GM18505 (cell line): ENCODE results near the gene KANSL1.

Experiments
- ATAC-seq: cut with Tn5 transposase; IDR thresholded peaks from one replicate; pipeline ENCODE4 v1.9.1; 2021; ENCODE audit not compliant: unreplicated experiment
- POLR2A ChIP-seq: IDR thresholded peaks from 4 replicates; pipeline ENCODE4 v1.6.1; 2011; ENCODE audit warnings: borderline replicate concordance; ENCODE audit not compliant: insufficient read depth, insufficient read length; ENCODE audit errors: extremely low read depth

KANSL1 gene

DNA sequence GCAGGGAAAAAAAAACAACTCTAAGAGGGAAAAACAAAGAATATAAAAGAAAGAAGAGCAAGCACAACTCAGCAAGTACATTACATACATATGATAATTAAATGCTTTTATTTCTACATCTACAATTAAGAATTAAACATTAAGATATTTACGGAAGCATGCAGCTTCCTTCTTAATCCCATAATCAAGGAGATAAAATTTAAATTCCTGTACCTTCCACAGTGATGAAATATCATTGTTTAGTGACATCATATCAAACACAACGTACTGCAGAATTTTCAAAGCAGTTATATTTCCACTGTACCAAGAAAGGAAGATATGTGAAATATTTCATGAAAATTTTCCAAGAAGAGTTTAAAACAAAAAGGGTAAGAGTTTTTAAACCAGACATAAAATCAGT lies 26.0 kb downstream of the KANSL1 start:
- ATAC-seq, result no peak

DNA sequence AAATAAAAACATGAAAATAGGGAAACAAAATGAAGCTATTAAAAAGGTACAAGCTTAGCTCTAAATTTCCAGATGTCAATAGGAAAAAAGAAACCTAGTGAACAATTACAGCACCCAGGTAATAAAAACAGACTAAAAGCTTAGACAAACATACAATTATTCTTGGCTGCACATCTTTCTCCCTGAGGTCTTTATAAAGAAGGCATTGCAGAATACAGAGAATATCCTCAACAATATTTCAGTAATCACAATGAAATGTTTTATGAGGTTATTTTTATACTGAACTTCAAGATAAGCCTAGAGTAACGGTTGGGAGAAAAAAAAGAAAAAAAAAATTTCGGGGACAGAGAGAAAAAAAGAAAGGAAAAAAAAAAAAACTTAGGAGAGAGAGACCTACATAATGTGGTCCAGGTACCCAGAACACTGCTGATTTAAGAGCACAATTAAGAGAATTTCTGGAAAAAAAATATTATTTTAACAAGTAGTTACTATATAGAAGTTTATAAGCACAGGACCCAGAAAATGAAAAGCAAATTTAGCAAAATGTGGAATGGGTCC lies 26.5 kb downstream of the KANSL1 start:
- TF ChIP-seq POLR2A, result no peak
- ATAC-seq, result no peak

More for the DNA sequence above, 26.0 kb downstream of the KANSL1 start:
- TF ChIP-seq POLR2A, result no peak

DNA sequence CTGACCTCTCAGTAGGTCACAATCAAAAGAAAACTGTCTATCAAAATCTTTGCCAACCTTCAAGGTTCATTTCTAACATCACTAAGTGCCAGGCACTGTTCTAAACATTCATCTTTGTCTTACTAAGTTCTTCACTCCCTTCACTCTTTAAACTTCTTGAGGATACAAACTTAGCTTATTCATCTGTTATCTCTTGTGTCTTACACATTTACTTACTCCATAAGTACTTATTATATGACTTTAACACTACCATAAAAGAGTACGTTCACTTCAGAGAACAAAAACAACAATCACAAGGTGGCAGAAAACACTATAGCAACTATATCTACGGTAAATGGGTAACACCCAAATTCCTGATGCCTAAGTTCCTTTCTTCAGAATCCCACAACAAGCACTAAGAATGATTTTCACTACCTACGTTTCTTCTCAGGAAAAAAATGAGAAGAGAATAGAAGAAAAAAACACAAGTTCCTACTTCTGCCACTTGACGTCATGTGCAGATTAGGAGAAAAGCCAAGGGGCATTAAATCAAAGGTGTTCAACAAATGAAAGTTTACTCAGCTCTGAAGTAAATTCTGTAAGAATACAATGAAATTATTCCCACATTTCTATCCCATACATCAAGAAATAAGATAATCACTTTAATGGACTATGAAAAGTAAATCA lies 29.2 kb downstream of the KANSL1 start:
- TF ChIP-seq POLR2A, result no peak
- no peak for ATAC-seq

DNA sequence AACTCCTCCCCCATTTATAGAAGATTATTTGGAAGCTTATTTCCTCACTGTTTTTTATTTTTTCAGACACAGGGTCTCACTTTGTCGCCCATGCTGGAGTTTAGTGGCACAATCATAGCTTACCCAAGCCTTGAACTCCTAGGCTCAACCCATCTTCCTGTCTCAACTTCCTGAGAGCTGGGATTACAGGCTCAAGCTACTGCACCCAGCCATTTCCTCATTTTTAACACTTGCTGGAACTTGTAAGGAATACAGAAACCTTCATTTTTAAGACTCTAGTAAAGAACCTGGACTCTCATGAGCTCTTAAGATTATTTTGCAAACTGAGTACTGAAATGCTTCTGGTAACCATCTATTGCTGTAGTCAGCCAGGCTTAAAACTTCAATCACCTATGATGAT lies 29.9 kb downstream of the KANSL1 start:
- ATAC-seq, result no peak
- no peak for TF ChIP-seq POLR2A

DNA sequence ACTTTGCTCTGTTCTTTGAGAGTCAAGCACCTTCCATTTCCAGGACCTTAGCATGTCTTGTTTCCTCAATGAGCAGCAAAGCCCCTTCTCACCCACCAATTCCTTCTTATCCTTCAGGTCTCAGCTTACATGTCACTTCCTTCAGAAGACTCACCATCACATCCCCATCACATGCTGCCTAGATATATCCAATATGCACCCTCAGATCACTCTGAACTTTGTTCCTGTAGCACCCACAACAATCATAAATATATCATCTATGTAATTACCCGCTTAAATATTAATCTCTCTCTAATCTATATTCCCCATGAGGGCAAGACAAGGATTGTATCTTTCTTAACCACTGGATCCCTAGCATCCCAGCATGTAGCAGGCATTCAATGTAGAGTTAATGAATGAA lies 30.4 kb downstream of the KANSL1 start:
- no peak for ATAC-seq
- no peak for TF ChIP-seq POLR2A

DNA sequence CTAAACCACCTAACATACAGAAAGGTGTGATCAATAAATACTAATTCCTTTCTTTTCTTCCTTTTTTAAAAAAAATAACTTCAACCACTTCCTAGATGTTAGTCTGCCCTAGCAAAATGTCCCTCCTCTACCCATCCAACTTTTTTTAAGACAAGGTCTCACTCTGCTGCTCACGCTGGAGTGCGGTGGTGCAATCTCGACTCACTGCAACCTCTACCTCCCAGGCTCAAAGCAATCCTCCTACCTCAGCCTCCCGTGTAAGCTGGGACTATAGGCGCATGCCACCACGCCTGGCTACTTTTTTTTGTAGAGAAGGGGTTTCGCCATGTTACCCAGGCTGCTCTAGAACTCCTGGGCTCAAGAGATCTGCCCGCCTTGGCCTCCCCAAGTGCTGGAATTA lies 33.1 kb downstream of the KANSL1 start:
- TF ChIP-seq POLR2A, result no peak
- no peak for ATAC-seq

DNA sequence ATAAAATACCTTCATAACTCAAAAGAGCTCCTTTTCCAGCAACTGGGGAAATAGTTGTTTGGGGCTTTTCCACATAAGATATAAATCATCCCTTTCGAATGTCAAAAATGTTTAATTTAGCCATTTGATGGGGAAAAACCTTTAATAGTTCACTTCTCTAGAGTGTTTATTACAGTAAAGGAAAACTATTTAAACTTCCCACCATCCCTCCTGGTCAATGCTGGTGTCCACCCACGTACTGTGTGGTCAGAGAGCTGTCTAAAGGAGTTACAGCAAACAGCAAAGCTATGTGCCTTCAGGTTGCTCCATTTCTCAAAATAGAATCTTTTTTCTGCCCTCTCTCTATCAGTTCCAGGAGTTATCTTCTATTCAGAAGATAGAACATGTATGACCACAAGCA lies 33.5 kb downstream of the KANSL1 start:
- no peak for ATAC-seq

DNA sequence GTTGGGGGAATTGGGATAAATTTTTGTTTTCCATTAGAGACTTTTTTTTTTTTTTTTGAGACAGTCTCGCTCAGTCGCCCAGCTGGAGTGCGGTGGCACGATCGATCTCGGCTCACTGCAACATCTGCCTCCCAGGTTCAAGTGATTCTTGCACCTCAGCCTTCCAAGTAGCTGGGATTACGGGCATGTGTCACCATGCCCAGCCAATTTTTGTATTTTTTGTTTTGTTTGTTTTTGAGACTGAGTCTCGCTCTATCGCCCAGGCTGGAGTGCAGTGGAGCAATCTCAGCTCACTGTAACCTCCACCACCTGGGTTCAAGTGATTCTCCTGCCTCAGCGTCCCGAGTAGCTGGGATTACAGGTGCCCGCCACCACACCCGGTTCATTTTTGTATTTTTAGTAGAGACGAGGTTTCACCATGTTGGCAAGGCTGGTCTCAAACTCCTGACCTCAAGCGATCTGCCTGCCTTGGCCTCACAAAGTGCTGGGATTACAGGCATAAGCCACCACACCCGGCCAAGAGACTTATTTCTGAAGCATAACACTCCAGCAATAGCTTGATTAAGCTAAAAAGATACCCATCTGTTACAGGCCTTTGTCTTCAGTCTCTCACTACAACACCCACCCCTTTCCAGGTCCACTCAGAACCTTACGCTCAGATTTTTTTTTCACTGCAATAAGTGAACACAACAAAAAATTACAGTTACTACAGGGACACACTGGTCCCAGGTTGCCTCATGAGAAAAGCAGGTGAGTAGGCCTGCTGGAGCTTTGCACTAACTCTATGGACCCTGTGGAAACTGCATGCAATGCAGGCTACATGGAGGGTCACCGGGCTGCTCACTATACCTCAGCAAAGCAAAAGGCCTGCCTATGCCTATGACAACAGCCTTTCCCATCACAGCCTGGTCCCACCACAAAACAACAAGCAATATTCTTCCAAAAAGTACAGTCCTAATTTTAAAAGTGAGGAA lies 34.6 kb downstream of the KANSL1 start:
- ATAC-seq, result no peak
- TF ChIP-seq POLR2A, result no peak

More for the DNA sequence above, 33.5 kb downstream of the KANSL1 start:
- TF ChIP-seq POLR2A, result no peak

DNA sequence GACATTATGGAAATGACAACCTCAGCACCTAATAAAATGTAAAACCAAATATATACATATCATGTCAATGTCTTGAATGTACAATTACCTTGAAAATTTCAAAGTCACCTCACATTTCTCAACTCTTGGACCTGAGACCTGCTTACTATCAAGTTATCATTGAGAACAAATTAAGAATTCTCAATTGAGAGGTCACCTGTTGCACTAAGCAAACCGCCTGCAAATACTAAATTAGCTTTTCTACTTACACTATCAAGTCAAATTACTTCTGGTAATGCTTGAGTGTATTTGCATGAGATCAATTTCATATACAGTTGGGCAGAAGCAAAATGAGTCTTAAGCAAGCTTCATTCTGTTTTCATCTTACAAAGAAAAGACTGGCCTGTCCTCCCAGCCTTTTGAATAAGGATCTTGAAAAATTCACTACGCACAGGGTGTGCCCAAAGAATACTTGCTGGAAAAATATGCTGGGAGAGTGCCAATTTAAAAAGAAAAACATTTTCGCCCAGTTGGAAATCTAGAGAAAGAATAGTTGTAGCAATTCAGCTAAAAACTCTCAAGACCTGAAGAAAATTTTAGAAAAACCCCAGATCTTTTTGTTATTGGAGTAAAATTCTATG lies 35.7 kb downstream of the KANSL1 start:
- ATAC-seq, result no peak
- TF ChIP-seq POLR2A, result no peak

DNA sequence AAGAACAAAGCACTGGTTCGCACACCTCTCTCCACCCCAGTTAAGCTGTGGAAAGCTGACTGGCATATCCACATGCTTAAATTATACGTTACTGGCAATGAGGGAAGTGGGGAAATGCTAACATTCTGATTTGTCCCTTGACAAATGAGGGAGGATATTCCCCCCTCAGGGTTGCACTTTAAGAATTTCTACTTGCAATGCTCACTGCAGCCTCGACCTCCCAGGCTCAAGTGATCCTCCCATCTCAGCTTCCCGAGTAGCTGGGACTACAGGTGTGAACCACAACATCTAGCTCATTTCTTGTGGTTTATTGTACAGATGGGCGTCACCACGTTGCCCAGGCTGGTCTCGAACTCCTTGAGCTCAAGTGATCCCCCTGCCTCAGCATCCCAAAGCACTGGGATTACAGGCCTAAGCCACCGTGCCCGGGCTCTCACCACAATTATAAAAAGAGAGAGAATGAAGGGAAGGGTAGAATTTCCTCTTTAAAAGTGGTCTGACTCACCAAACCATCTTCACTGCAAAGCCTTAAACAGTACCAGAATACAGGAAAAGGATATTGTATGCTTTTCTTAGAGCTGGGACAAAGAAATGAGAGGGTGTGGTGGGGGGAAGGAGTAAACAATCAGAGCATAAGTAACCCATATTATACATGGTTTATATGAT lies 38.9 kb downstream of the KANSL1 start:
- no peak for TF ChIP-seq POLR2A
- no peak for ATAC-seq

DNA sequence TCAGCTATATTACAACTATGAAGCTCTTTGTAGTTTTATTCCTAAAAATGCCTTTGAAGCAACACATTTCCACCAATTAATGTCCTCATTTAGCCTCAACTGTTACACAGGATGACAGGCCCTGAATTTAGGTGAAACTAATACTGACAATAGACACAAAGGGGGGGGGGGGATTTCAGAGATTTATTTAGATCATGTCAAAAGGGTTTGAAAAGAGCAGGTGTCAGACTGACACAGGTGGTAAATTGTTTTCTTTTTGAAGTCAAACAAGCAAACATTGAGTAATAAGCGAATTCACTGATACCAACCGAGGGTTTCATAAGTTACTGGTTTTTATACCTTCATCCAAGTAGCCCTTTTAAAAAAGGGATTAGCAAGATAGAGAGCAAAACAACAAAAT lies 40.8 kb downstream of the KANSL1 start:
- no peak for TF ChIP-seq POLR2A
- ATAC-seq, result no peak

DNA sequence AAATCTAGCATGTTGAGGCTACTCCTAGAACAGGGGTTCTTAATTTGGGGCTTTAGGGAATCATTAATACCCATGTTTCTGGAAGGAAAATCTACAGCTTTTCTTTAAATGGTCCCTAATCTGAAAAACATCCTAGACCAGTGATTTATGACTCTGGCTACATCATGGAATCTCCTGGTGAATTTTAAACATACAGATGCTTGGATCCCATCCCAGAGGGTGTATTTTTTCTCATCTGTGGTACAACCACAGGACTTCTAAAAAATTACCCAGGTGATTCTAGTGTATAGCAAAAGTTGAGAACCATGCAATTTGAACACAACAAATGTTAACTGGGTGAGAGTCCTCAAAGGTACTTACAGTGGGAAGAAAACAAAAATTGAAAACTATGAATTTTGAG lies 41.5 kb downstream of the KANSL1 start:
- ATAC-seq, result no peak
- no peak for TF ChIP-seq POLR2A
